ENCODE measurements around the gene TBC1D22A.

- TF ChIP-seq CTCF (IDR thresholded peaks at IDR 0.05) = no peak
- no peak for TF ChIP-seq POLR2A (IDR thresholded peaks at IDR 0.05)
These were observed 101.3 kb downstream of the TBC1D22A start for GRCh38 chr22:46863794-46864193.

Measured in Peyer's patch (tissue), 4 donors.